GM20000 (cell line): ENCODE results near the gene TTC31.

Source experiments
- DNase-seq: peaks from one replicate; pipeline ENCODE4 v3.0.0; 2012; ENCODE audit warnings: low spot score
- CTCF ChIP-seq: IDR thresholded peaks from 2 replicates; pipeline ENCODE4 v1.5.1; 2012; ENCODE audit warnings: mild to moderate bottlenecking, control low read depth; ENCODE audit errors: extremely low read depth, missing control alignments

Gene TTC31

GRCh38 chr2:74471332-74472065 lies 11.4 kb upstream of the TTC31 start:
- no peak for TF ChIP-seq CTCF
- no peak for DNase-seq

- peak; percentile 86 for DNase-seq
- no peak for TF ChIP-seq CTCF
These were observed 10.6 kb upstream of the TTC31 start, which contains the start of gene MRPL53 for GRCh38 chr2:74472086-74472944. TSS of gene MRPL53 (minus strand) at chr2:74472680. CDS start at chr2:74472660, 20 bp downstream.

GRCh38 chr2:74472945-74473258 lies 10.0 kb upstream of the TTC31 start:
- DNase-seq = no peak
- TF ChIP-seq CTCF = no peak

GRCh38 chr2:74474481-74474880 lies 8.4 kb upstream of the TTC31 start:
- no peak for DNase-seq
- no peak for TF ChIP-seq CTCF

GRCh38 chr2:74474899-74475298 lies 8.0 kb upstream of the TTC31 start:
- no peak for TF ChIP-seq CTCF
- DNase-seq = no peak

- no peak for TF ChIP-seq CTCF
- no peak for DNase-seq
These were observed 1.4 kb upstream of the TTC31 start for GRCh38 chr2:74481431-74481830.
